Activated T-helper 2 cell treated with anti-CD3 and anti-CD28 coated beads, Interferon-gamma antibody, Interleukin-2, Interleukin-4, amounts not matched to agents 10 μg/mL and 5 μg/mL and 100 μg/mL, durations not matched to agents 14 hours and 24 hours and 36 hours (primary cell): ENCODE measurements around the gene ZCCHC14. TPM values are rescaled to one million over a fixed set of nuclear protein-coding genes. Genes with fewer than 3 reads are reported as not detected.
A peak's percentile ranks its signal among the peaks of the same experiment; 100 is the strongest.
"Not testable (repeated sequence)": the region's sequence is repeated elsewhere in the genome, so short reads cannot be mapped to it uniquely, and the experiment has no call there.

Source experiments
- DNase-seq: peaks from one replicate; pipeline ENCODE4 v3.0.0; 2021; ENCODE audit warnings: low spot score
- H3K27ac Mint-ChIP-seq: one replicate; pipeline ENCODE4 v1.8.0; 2021; ENCODE audit warnings: mixed read lengths
- H3K27me3 Mint-ChIP-seq: one replicate; pipeline ENCODE4 v1.8.0; 2021; ENCODE audit warnings: low read depth, mixed read lengths
- H3K36me3 Mint-ChIP-seq: one replicate; pipeline ENCODE4 v1.8.0; 2021; ENCODE audit warnings: low read depth, mixed read lengths
- H3K4me1 Mint-ChIP-seq: one replicate; pipeline ENCODE4 v1.8.0; 2021; ENCODE audit warnings: low read depth, mixed read lengths
- H3K4me3 Mint-ChIP-seq: one replicate; pipeline ENCODE4 v1.8.0; 2021; ENCODE audit warnings: low read depth, mild to moderate bottlenecking, moderate library complexity, mixed read lengths
- H3K9me3 Mint-ChIP-seq: one replicate; pipeline ENCODE4 v1.8.0; 2021; ENCODE audit warnings: mixed read lengths
- intact Hi-C: fragments of 100-400 bp; cut with micrococcal nuclease; formaldehyde crosslinking; loops from one replicate; pipeline ENCODE4 v1.15.1; 2023
- total RNA-seq: library from RNA; stranded (reverse); gene quantifications from 2 replicates; pipeline ENCODE4 v1.2.3, GENCODE V29; 2022

The ZCCHC14 gene
- total RNA-seq, 1 donor from 2014 or later: 8.0 TPM

GRCh38 chr16:87363771-87364455 is 128.9 kb downstream of the ZCCHC14 start:
- DNase-seq: no peak
- no peak overlapping the region for H3K4me3 Mint-ChIP-seq
- peaks cover 41% of the 10 kb centered on the region for H3K36me3 Mint-ChIP-seq
- H3K9me3 Mint-ChIP-seq: no peaks in the 10 kb centered on the region
- peak overlapping the region; percentile 33 for H3K27ac Mint-ChIP-seq
- H3K4me1 Mint-ChIP-seq: peaks cover 36% of the 10 kb centered on the region
- intact Hi-C loops: no loop called here
- H3K27me3 Mint-ChIP-seq: no peaks in the 10 kb centered on the region

- H3K4me3 Mint-ChIP-seq, H3K9me3 Mint-ChIP-seq, intact Hi-C loops, DNase-seq, H3K27ac Mint-ChIP-seq, H3K27me3 Mint-ChIP-seq: not testable (repeated sequence)
- H3K4me1 Mint-ChIP-seq: peaks cover 27% of the 10 kb centered on the region
- peaks cover 46% of the 10 kb centered on the region for H3K36me3 Mint-ChIP-seq
These were observed 129.8 kb downstream of the ZCCHC14 start for GRCh38 chr16:87362828-87363559.

- no peak overlapping the region for H3K4me3 Mint-ChIP-seq
- DNase-seq: no peak
- intact Hi-C loops: no loop called here
- peaks cover 19% of the 10 kb centered on the region for H3K4me1 Mint-ChIP-seq
- H3K27ac Mint-ChIP-seq: no peak overlapping the region
- no peaks in the 10 kb centered on the region for H3K27me3 Mint-ChIP-seq
- H3K9me3 Mint-ChIP-seq: no peaks in the 10 kb centered on the region
- peaks cover 41% of the 10 kb centered on the region for H3K36me3 Mint-ChIP-seq
These were observed 130.8 kb downstream of the ZCCHC14 start for GRCh38 chr16:87361916-87362619.

GRCh38 chr16:87360862-87361610 is 131.8 kb downstream of the ZCCHC14 start:
- Mint-ChIP-seq H3K9me3 (no peaks in the 10 kb centered on the region), H3K27me3 (no peaks in the 10 kb centered on the region), H3K4me3 (no peak overlapping the region), H3K4me1 (peaks cover 17% of the 10 kb centered on the region), H3K27ac (no peak overlapping the region), H3K36me3 (peaks cover 41% of the 10 kb centered on the region)
- DNase-seq: no peak
- intact Hi-C loops: no loop called here

GRCh38 chr16:87359121-87359520 is 133.7 kb downstream of the ZCCHC14 start:
- DNase-seq: no peak
- Mint-ChIP-seq H3K9me3 (no peaks in the 10 kb centered on the region), H3K4me1 (peaks cover 7% of the 10 kb centered on the region), H3K36me3 (peaks cover 39% of the 10 kb centered on the region), H3K27ac (peak overlapping the region; percentile 21), H3K27me3 (no peaks in the 10 kb centered on the region), H3K4me3 (no peak overlapping the region)
- intact Hi-C loops: no loop called here

GRCh38 chr16:87358696-87359095 is 134.1 kb downstream of the ZCCHC14 start:
- intact Hi-C loops: no loop called here
- H3K27me3 Mint-ChIP-seq: no peaks in the 10 kb centered on the region
- no peak overlapping the region for H3K27ac Mint-ChIP-seq
- H3K4me1 Mint-ChIP-seq: peaks cover 6% of the 10 kb centered on the region
- H3K36me3 Mint-ChIP-seq: peaks cover 38% of the 10 kb centered on the region
- DNase-seq: no peak
- H3K9me3 Mint-ChIP-seq: no peaks in the 10 kb centered on the region
- H3K4me3 Mint-ChIP-seq: no peak overlapping the region

GRCh38 chr16:87358250-87358649 is 134.6 kb downstream of the ZCCHC14 start:
- peaks cover 33% of the 10 kb centered on the region for H3K36me3 Mint-ChIP-seq
- H3K4me1 Mint-ChIP-seq: peaks cover 3% of the 10 kb centered on the region
- intact Hi-C loops: no loop called here
- H3K4me3 Mint-ChIP-seq: no peak overlapping the region
- H3K9me3 Mint-ChIP-seq: no peaks in the 10 kb centered on the region
- DNase-seq: no peak
- no peaks in the 10 kb centered on the region for H3K27me3 Mint-ChIP-seq
- no peak overlapping the region for H3K27ac Mint-ChIP-seq

GRCh38 chr16:87356491-87356853 is 136.4 kb downstream of the ZCCHC14 start:
- intact Hi-C loops: no loop called here
- DNase-seq: no peak
- Mint-ChIP-seq H3K36me3 (peaks cover 29% of the 10 kb centered on the region), H3K27me3 (no peaks in the 10 kb centered on the region), H3K4me1 (peaks cover 3% of the 10 kb centered on the region), H3K4me3 (no peak overlapping the region), H3K9me3 (no peaks in the 10 kb centered on the region), H3K27ac (no peak overlapping the region)

Other genes with a start within 250 kb of the ZCCHC14 start
- 12.3 and 12.4 TPM in 2 replicates for gene C16orf95, start 175.6 kb downstream of the ZCCHC14 start, total RNA-seq
- gene FBXO31, start 109.2 kb downstream of the ZCCHC14 start, total RNA-seq: 33.6 and 40.1 TPM in 2 replicates
- gene MAP1LC3B, start 100.7 kb downstream of the ZCCHC14 start, total RNA-seq: 40.6 and 43.6 TPM in 2 replicates
- gene JPH3, start 109.5 kb upstream of the ZCCHC14 start, total RNA-seq: 0.11 and 0.16 TPM in 2 replicates